HG03039 (cell line): ENCODE measurements around the gene RALGDS.

Experiments
- ATAC-seq: cut with Tn5 transposase; IDR thresholded peaks from one replicate; pipeline ENCODE4 v1.9.1; 2021; ENCODE audit warnings: mild to moderate bottlenecking, moderate library complexity; ENCODE audit not compliant: unreplicated experiment

The RALGDS gene

DNA sequence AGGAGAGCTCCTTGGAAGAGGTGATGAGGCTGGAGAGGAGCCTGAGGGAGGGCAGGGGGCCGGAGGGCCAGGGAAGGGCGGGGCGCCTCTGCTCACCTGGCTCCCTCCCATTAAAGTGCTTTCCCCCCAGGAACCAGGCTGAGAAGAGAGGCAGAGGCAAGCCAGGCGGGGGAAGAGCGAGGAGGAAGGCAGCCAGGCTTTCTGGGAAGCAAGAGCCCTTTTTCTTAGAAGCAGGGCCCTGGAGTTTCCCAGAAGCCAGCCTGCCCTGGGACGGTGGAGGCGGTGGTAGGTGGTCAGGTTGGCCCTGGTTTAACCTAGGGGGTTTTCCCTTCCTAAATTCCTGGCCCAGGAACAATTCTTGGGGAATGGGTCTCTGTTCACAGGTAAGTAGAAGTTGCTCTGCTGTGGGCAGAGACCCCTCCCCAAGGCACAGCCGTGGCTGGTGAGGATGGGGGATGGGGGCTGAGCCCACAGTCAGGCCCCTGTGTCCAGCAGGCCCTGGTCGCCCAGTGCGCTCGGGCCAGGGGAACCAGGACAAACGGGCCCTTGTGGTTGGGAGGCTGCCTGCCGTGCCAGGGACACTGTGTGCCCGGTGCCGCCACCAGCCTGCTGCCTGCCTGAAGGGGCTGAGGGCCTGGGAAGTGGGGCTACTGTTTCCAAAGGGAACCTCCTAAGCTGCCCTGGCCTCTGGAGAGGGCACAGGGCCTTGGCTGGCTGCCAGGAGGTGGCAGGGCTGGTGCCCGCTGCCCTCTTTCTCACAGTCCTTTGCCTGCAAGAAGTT is 16.6 kb upstream of the RALGDS start:
- ATAC-seq: no peak

DNA sequence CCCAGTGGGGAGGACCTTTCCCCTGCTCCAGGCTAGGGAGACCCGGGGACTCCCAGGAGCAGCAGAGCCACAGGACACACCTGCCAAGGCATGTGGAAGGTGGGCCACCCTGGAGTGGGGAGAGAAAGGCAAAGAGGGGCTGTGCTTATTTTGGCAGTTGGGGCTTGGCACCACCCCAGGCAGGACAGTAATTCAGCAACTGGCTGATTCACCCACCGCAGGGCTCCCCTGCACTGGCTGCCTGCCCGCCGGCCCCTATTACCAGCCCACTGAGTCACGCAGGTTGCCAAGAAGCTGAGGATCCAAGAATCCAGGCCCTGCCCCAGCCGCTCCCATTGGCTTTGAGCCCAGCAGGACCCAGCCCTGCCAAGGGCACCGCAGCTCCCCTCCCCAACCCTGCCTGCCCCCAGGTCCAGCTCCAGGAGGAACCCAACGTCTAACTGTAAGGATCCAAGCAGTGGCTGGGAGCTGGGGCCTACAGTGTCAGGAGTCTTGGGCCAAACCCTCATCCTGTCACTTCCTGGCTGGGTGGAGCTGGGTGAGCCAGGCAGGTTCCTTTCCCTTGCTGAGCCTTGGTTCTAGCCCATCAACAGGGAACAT is 14.2 kb upstream of the RALGDS start:
- ATAC-seq: no peak

DNA sequence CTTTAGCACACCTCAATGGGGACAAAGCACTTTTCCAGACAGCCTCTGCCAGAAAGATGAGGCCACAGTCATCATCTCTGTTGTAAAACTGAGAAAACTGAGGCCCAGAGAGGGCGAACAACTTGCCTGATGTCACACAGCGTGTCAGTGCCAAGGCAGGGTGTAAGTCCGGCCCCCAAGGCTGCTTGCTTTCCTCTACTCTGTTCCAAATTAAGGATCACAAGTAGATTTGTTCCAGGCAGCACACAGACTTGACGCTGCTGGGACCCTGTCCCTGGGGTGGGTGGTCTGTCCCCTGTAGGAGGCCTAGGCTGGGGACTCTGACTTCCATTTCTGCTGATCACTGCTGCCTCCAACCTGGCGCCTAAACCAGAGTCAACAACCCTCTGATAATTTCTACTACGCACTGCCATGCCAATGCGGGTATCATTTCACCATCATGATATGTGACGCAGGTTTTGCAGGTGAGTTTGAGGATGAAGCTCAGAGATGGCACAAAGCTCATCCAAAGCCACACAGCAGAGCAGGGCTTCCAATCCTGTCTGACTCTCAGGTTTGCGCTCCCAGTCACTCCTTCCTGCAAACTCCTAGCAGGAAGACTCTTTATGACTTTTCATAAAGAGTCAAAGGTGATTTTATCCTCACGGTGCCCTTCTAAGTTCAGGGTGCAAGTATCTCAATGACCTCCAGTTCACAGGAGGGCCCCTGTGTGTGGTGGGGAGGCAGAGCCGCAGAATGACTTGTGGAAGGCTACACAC is 13.5 kb upstream of the RALGDS start:
- ATAC-seq: no peak

DNA sequence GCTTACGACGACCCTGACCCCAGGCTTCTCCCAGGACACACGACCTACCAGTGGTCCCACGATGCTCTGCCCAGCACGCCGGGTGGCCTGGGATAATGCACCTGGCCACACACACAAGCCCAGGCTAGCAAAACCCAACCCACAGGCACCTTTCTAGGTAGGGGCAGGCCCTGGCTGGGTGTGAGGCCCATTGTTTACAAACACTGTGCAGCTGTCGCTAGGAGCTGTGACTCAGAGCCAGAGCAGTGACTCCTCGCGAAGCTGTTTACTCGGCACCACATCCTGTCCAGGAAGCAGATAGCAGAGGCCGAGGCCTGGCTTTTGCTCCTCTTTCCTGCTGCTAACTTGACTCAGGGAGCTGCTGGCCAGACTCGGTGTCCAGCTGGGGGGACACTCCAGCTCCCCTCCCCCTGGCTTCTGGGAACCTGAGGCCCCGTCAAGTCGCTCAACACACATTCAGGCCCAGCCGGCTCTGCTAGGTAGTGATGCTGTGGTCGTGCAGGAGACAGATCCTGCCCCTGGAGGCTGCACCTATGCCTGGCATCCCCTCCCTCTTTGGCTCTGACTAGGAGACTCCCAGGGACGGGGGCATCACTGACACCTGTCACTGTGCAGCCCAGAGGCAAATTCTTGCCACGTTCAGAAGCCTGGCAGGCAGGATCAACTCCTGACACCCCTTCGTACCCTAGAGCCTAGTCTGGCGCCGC is 12.8 kb upstream of the RALGDS start:
- peak; percentile 73 for ATAC-seq

DNA sequence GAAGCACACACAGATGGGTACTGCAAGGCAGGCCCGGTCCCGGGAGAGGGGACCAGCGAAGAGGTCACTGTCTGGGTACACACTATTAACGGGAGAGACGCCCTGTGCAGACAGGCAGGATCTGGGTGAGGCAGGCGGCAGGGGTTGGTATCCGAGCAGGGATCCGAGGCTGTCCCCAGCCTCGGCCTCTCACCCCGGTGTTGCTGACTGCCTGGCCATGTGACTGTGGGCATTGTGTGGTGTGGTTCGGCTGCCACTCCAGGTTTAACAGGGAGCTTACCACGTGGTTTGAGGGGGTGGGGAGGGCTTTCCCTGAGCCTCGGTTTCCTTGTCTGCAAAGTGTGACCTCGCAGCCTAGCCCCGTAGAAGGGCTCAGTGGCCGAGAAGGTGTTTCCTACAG is 11.1 kb upstream of the RALGDS start:
- no peak for ATAC-seq

DNA sequence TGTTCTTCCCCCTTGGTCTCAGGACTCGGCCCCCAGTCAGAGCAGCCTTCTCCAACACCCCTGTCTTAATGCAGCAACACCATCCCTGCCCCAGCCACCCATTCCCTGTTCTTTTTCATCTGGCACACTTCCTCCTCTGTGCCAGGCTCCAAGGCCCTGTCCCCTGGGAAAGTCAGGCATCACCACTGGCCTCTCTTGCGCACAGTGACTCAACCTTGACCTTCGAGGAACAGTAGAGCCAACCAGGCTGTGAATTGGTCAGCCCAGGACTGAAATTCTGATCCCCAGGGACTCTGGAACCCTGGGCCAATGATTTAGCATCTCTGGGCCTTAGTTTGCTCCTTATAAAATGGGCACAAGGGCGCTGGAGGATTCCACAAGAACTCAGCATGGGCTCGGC is 10.5 kb upstream of the RALGDS start:
- no peak for ATAC-seq

DNA sequence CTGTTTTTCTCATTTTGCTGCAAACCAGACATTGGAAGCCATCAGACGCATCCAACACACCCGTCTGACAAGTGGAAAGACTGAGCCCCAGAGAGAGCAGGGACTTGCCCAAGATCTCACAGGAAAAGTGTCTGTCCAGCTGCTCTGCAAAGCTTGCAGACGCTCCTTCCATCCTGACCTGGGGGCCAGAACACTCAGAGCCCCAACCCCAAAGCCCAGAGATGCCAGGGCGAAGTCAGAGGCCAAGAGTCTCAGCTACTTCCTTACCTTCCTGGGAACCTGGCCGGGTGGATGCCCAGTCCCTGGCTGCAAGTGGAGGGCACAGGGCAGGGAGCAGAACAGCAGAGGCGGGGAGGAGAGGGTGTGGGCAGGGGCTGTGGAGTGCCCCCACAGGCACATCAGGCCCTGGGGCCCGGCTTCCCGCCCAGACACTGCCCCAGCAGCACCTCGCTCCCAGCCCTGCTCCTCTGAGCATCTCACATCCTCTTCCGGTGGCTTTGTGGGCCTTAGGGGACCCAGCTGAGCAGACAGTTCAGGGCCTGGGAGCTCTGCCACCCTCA is 9.7 kb upstream of the RALGDS start:
- no peak for ATAC-seq

DNA sequence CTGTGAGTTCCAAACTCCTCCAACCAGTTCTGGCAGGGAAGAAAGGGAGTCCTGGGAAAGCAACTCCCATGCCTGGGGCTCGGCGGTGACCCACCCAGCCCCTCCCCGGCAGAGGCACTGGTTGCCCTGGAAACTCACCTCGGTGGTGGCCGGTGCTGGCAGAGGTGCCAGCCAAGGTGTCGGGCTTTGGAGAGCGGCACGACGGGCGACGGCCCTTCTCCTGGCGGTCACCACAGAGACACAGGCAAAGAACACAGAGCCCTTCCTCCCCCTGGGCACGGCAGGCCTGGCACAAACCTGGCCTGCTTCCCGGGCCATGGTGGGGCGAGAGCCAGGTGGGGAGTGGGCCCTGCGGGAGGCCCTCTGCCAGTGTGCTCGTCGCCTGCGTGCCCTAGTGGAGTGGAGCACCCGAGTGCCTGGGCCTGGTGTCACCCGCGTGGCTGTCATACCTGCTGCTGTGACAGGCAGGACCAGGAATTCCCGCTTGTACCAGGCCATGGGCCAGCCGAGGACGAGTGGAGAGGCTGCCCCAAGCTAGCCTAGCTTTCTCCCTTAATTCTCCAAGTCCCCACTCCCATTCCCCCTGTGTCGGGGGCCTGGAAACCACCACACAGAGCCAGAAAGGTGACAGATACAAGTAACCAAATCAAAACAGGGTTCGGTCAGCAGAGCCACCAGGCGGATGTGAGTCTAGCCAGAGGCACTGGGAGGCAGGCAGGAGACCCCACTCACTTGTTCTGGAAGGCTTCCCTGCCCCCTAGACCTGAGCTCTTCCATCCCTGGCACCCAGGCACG is 8.2 kb upstream of the RALGDS start:
- no peak for ATAC-seq

DNA sequence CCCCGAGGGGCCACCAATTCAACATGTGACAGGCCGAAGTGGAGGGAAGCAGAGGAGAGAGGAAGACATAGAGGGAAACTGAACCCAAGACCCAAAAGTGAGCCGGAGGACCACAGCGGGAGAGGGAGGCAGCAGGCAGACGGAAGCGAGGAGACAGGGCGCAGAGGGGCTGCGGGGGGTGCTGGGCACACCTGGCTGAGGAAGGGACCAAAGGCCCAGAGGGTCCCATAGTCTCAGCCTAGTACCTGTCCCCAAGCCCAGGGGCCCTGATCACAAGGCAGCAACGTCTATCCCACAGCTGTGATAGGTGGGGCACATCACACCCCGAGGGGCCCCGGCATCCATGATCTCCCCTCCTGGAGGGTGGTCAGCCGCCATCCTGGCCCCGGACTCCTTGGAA is 7.1 kb upstream of the RALGDS start:
- no peak for ATAC-seq

DNA sequence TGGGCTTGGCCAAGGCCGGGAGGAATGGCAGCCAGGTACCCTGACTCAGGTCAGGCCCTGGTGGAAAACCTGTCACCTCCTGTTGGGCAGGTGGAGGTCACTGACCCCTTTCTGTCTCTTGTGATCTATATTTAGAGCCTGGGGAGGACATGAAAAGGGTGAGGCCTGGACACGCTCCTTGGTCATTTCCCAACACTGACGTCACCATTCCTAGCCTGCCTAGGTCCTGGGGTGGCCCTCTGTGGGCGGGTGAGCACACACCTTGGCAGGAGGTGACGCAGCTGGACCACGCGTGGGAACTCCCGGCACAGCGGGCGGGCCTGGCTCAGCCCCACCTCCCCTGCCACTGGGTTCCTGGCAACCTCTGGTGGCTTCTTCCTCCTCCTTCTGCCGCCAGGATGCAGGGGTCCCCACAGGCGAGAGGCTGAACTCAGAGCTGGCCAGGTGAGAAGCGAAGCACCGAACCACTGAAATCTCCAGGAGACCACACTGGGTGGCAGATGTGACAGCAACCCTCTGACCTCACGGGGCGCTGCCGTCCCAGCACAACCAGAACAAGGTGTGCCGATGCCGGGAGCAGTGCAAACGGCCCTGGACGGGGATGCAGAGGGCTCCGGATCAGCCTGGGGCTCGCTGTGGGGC is 6.4 kb upstream of the RALGDS start:
- no peak for ATAC-seq

DNA sequence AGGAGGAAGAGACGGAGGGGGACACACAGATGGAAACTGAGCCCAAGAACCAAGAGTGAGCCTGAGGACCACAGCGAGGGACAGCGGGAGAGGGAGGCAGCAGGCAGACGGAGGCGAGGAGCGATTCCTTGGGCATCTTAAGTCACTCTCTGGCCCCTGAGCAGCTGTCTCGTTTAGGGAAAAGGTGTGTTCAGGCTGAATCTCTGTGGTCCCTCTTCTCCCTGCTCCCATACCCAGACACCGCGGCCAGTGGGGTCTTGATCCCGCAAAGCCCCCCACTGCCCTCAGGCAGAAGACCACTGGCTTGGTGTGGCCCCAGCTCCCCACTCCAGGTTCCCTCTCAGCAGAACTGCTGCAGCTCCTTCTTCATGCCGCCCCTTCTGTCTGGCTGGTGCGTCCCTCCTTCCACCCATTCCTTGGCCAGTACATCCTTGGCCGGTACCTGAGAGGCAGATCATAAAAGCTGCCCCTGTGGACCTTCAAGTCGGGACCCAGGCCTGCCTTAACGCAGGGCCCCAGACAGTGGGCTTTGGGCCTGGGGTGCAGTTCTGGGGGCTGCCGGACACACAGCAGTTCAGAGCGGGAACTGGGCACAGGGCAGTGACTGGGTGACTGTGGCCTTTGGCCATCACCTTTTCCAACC is 5.8 kb upstream of the RALGDS start:
- no peak for ATAC-seq

DNA sequence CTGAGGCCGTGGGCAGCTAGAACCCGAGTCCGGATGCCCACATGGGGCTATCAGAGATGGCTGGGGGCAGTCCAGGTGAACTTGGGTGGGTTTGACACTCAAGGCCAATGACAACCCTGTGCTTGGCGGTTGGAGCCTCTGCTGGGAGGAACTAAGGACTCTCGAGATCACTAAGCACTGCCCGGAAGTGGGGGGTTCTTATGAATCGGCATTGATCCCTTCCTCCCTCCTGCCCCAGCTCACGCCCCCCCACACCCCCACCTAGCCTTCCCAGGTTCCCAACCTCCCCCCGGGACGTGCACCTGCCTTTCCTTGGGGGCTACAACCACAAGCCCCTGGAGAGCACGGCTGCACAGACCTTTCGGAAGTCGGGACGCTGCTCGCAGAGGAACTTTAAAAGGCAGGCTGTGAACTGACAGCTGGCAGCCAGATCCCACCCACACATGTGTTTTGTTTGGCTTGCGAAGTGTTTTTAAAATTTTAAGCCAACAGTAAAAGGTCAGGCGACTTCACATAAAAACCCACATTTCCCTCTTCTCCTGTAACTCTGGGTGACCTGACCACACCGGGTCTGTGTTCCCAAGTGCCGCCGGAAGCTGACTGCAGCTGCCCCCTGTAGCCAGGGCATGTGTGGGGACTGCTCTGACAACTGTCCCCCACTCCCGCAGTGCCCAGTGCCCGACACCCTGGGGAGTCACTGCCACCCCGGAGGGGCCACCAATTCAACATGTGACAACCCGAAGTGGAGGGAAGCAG is 5.1 kb upstream of the RALGDS start:
- ATAC-seq: no peak

DNA sequence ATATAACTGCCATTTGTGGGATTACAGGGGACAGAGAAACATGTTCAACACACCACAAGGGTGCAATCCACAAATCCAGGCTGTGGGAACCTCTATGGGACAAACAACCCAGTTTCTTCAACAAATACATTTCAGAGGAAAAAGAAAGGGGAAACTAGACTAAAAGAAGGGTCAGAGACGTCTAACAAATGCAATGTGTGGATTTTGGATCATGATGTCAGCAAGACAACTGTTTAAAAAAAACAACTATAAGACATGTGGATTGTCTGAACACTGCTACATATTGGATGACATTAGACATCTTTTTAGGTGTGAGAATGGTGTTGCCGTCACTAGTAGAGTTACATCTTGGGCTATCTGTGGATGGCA is 3.9 kb upstream of the RALGDS start:
- no peak for ATAC-seq

DNA sequence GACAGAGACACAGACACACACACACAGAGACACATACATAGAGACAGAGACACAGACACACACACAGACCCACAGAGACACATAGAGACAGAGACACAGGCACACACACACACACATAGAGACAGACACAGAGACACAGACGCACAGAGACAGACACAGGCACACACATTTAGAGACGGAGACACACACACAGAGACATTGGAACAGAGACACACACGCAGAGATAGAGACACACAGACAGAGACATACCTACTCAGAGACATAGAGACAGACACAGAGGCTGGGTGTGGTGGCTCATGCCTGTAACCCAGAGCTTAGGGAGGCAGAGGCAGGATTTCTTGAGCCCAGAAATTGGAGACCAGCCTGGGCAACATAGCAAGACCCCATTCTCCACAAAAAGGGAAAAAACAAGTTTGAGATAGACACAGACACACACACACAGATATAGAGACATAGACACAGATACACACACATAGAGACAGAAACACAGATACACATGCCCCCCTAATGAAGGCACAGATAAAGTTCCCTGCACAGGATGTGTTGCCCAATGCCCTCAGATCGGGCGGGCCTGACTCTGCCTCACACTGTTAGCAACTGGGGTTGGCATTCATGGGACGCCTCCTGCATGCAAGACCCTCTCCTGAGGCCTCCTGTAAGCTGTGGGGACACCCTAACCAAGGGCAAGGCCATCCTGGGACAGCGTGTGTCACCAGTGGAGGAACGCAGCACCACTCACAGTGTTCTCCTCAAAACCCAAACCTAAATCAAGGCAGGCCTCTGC is 3.3 kb upstream of the RALGDS start:
- no peak for ATAC-seq

DNA sequence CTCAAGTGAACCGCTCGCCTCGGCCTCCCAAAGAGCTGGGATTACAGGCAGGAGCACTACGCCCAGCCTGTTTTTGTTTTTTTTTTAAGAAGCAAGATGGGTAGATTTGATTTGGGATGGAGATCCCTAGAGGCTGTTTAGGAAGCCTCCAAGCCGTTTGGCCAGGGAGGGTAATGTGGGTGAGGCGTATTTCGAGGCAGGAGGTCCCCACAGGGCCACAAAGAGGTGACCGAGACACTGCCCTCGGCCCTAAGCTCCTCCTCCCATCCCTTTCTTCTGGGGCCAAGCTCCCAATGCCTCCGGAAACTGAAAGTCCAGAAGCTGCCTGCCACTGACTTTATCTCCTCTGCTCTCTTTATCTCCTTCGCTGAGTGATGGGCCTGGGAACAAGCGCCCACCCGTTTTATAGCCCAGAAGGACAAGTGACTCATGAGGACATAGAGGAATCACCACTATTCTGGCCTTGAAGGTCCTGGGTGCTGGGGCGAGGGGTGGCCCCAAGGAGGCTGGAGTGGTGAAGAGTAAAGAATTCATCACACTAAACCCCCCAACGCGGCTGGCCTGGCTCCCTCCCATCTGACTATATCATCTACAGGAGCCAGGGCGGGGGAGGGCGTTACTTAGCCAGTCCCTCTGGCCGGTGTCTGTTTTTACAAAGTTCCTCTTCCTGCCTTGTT is 2.0 kb upstream of the RALGDS start:
- no peak for ATAC-seq

DNA sequence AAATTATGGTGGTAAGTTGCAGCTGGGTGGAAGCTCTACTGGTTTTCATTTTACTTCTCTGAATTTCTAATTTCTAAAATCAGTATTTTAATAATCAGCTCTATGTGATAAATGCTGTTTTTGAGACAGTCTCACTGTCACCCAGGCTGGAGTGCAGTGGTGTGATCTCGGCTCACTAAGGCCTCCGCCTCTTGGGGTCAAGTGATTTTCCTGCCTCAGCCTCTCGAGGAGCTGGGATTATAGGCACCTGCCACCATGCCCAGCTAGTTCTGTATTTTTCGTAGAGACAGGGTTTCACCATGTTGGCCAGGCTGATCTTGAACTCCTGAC is 1.5 kb upstream of the RALGDS start:
- no peak for ATAC-seq

DNA sequence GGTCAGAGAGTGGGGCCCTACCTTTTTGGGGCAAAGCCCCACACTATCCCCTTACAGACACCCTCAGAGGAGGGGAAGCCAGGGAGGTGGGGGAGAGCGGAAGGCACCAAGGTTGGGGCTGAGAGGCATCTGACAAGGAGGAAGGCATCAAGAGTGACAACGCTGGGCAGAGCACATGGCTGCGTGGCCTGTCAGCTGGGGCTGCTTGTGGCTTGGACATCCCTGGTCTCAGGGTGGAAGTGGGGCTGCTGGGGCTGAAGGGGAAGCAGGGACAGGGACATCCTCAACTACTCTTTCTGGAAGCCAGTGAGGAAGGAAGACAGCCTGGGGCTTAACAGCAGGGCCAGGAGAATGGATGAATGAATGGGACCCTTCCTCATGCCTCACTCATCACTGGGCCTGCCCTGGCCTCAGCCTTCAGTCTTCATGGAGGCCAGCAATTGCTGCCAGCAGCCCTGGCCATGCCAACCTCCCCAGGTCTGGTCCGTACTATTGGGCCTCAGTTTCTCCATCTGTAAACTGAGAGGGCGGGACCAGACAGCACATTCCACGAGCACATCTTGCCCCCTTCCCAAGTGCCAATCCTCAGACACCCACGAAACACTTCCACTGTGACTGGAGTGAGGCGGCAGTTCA is 993 bp upstream of the RALGDS start:
- ATAC-seq: no peak
